Measurements from ENCODE around the gene RUNX2. TPM values are rescaled to one million over a fixed set of nuclear protein-coding genes. Genes with fewer than 3 reads are reported as not detected.
A peak's percentile ranks its signal among the peaks of the same experiment; 100 is the strongest.

The RUNX2 gene
- total and polyA plus RNA-seq, 3 experiments from 2014 or later: 16.1 to 25.8 (median 25.3) TPM

- H3K9me3 ChIP-seq (ENCODE audit: low read length): no peaks in the 10 kb centered on the region
- H3K27me3 ChIP-seq (ENCODE audit: insufficient read depth, low read length, poor library complexity, severe bottlenecking): no peaks in the 10 kb centered on the region
- POLR2A ChIA-PET: no interaction called here
- H3K4me1 ChIP-seq (ENCODE audit: insufficient read depth, low read length): peaks cover 6% of the 10 kb centered on the region
- Mint-ChIP-seq H3K9me3 (no peaks in the 10 kb centered on the region), H3K36me3 (peaks cover 0 to 6% (median 0%) of the 10 kb centered on the region in 3 donors), H3K4me1 (peaks cover 5 to 40% (median 21%) of the 10 kb centered on the region in 3 donors), H3K27me3 (no peaks in the 10 kb centered on the region), H3K4me3 (no peak overlapping the region), H3K27ac (peak overlapping the region in 5 of 8 donors; percentile 14 to 56 (median 23))
- no peaks in the 10 kb centered on the region for H3K36me3 ChIP-seq (ENCODE audit: insufficient read depth, low read length)
- DNase-seq: no peak
- H3K4me3 ChIP-seq (ENCODE audit: low read length): no peak overlapping the region
- CTCF ChIA-PET: no interaction called here
- H3K27ac ChIP-seq (ENCODE audit: low read depth, low read length): no peak overlapping the region
These were observed 152.0 kb downstream of the RUNX2 start for GRCh38 chr6:45479834-45480751.

DNA sequence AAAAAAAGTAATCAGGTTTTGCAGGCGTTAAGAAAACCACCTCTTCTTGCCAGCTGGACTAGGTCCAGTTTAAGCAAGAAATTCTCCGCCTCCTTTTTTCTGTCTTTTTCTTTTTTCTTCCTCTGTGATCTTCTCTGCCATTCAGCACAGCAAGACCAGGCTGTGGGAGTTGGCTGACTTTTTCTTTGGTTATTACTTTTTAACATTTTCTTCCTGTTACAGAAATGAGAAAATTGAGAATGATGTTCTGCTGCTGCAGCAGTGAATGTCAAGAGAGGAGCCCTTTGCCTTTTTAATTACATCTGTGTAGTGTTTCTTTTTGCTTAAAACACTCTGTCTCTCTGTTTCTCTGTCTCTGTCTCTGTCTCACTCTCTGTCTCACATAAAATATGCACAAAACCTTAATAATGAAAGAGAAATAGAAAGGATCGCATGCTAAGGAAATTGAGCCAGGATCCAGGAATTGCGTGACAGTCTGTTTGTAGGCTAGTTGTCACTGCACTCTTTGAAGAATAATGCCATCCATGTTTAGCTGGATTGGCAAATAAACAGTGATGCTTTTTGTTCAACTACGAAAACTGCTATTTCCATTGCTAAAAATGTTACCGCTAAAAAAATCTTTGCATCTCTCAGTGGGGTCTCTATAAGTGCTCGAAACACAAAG is 152.8 kb downstream of the RUNX2 start:
- peaks cover 5 to 46% (median 21%) of the 10 kb centered on the region in 3 donors for H3K4me1 Mint-ChIP-seq
- ChIA-PET CTCF (no interaction called here), POLR2A (no interaction called here)
- H3K4me1 ChIP-seq (ENCODE audit: insufficient read depth, low read length): peaks cover 6% of the 10 kb centered on the region
- no peak overlapping the region for H3K4me3 ChIP-seq (ENCODE audit: low read length)
- no peak overlapping the region for H3K4me3 Mint-ChIP-seq
- peak overlapping the region in 4 of 8 donors; percentile 21 to 70 (median 42) for H3K27ac Mint-ChIP-seq
- no peaks in the 10 kb centered on the region for H3K27me3 ChIP-seq (ENCODE audit: insufficient read depth, low read length, poor library complexity, severe bottlenecking)
- no peaks in the 10 kb centered on the region for H3K36me3 ChIP-seq (ENCODE audit: insufficient read depth, low read length)
- H3K9me3 Mint-ChIP-seq: no peaks in the 10 kb centered on the region
- H3K27me3 Mint-ChIP-seq: no peaks in the 10 kb centered on the region
- no peaks in the 10 kb centered on the region for H3K9me3 ChIP-seq (ENCODE audit: low read length)
- no peak for DNase-seq
- peaks cover 0 to 6% (median 0%) of the 10 kb centered on the region in 3 donors for H3K36me3 Mint-ChIP-seq
- H3K27ac ChIP-seq (ENCODE audit: low read depth, low read length): no peak overlapping the region

DNA sequence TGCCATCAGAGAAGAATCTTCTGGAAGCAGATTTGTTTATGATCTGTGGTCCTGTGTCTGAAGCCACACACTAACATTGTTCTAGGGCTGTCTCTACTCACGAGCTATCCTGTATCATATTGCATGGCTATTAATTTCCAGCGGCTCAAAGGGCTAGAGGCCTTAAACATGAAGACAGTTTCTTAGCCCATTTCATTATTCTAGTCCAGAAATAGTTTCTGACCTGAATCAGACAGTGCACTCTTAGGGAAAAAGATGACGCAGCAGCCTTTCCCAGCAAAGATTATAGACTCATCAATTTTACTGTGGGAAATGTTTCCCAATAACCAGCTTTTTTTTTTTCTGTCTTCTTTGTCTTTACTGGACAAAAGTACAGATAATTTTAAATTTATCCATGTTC is 154.9 kb downstream of the RUNX2 start:
- DNase-seq: no peak
- POLR2A ChIA-PET: no interaction called here
- Mint-ChIP-seq H3K4me1 (peaks cover 20 to 66% (median 35%) of the 10 kb centered on the region in 3 donors), H3K36me3 (peaks cover 0 to 6% (median 0%) of the 10 kb centered on the region in 3 donors), H3K4me3 (no peak overlapping the region), H3K27me3 (no peaks in the 10 kb centered on the region), H3K9me3 (no peaks in the 10 kb centered on the region), H3K27ac (peak overlapping the region in 4 of 8 donors; percentile 2 to 62 (median 32))
- Histone ChIP-seq H3K4me3 (ENCODE audit: low read length) (no peak overlapping the region), H3K9me3 (ENCODE audit: low read length) (no peaks in the 10 kb centered on the region), H3K27ac (ENCODE audit: low read depth, low read length) (no peak overlapping the region), H3K4me1 (ENCODE audit: insufficient read depth, low read length) (peaks cover 14% of the 10 kb centered on the region), H3K36me3 (ENCODE audit: insufficient read depth, low read length) (no peaks in the 10 kb centered on the region), H3K27me3 (ENCODE audit: insufficient read depth, low read length, poor library complexity, severe bottlenecking) (no peaks in the 10 kb centered on the region)
- CTCF ChIA-PET: no interaction called here

- no peaks in the 10 kb centered on the region for H3K36me3 ChIP-seq (ENCODE audit: insufficient read depth, low read length)
- no peak overlapping the region for H3K27ac ChIP-seq (ENCODE audit: low read depth, low read length)
- H3K4me1 ChIP-seq (ENCODE audit: insufficient read depth, low read length): peaks cover 12% of the 10 kb centered on the region
- H3K27me3 Mint-ChIP-seq: no peaks in the 10 kb centered on the region
- DNase-seq: no peak
- no peaks in the 10 kb centered on the region for H3K9me3 ChIP-seq (ENCODE audit: low read length)
- no peak overlapping the region for H3K4me3 ChIP-seq (ENCODE audit: low read length)
- H3K36me3 Mint-ChIP-seq: peaks cover 0 to 6% (median 0%) of the 10 kb centered on the region in 3 donors
- H3K9me3 Mint-ChIP-seq: no peaks in the 10 kb centered on the region
- no peak overlapping the region for H3K4me3 Mint-ChIP-seq
- H3K4me1 Mint-ChIP-seq: peaks cover 25 to 71% (median 38%) of the 10 kb centered on the region in 3 donors
- ChIA-PET CTCF (no interaction called here), POLR2A (no interaction called here)
- peak overlapping the region in 5 of 8 donors; percentile 7 to 81 (median 36) for H3K27ac Mint-ChIP-seq
- H3K27me3 ChIP-seq (ENCODE audit: insufficient read depth, low read length, poor library complexity, severe bottlenecking): no peaks in the 10 kb centered on the region
These were observed 155.4 kb downstream of the RUNX2 start for GRCh38 chr6:45483501-45483900.

DNA sequence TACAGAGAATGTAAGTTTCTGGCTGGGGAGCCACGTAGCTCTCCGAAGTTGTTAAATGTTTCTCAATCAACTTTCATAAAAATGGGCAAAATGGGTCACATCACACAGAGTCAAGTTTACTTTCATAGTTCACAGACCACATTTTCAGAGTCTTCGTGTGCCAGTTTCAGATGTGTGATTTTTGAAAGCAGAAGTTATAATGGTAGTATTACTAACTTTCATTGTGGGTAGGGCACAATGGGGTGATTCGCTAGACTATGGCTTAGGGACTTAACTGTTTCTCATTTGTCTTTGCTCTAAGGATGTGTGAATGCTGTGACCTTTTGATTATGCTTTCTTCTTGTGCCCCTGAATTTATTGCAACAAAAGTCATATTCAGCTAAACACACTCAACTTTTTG is 158.6 kb downstream of the RUNX2 start:
- H3K27ac Mint-ChIP-seq: peak overlapping the region in 6 of 8 donors; percentile 41 to 80 (median 65)
- Histone ChIP-seq H3K9me3 (ENCODE audit: low read length) (no peaks in the 10 kb centered on the region), H3K36me3 (ENCODE audit: insufficient read depth, low read length) (no peaks in the 10 kb centered on the region), H3K27me3 (ENCODE audit: insufficient read depth, low read length, poor library complexity, severe bottlenecking) (no peaks in the 10 kb centered on the region), H3K27ac (ENCODE audit: low read depth, low read length) (no peak overlapping the region), H3K4me3 (ENCODE audit: low read length) (no peak overlapping the region), H3K4me1 (ENCODE audit: insufficient read depth, low read length) (peaks cover 24% of the 10 kb centered on the region)
- no peaks in the 10 kb centered on the region for H3K9me3 Mint-ChIP-seq
- peak in 1 of 5 donors; percentile 17 for DNase-seq
- no peaks in the 10 kb centered on the region for H3K27me3 Mint-ChIP-seq
- POLR2A ChIA-PET: no interaction called here
- CTCF ChIA-PET: interaction anchor here (1.1 kb wide), 1 partner anchor 228 kb away, joined by 3 read pairs; no protein-coding TSS in a partner anchor
- peak overlapping the region in 3 of 7 donors; percentile 10 to 16 (median 12) for H3K4me3 Mint-ChIP-seq
- H3K36me3 Mint-ChIP-seq: peaks cover 0 to 6% (median 4%) of the 10 kb centered on the region in 3 donors
- peaks cover 36 to 88% (median 48%) of the 10 kb centered on the region in 3 donors for H3K4me1 Mint-ChIP-seq

DNA sequence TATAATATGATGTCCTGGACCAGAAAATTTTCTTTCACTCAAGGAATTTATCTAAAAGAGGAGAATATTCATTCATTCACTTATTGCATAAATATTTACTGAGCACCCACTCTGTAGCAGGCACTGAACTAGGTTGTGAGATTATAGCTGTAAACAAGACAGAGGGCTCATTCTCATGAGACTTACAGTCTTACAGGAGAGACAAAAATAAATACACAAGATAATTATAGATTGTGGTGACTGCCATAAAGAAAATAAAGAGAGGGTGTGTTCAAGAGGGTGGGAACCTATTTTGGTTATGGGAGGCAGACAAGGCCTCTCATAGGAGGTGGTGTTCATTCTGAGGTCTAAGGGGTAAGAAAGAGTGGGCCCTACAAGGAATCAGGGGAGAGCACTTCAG is 159.5 kb downstream of the RUNX2 start:
- no peak overlapping the region for H3K4me3 Mint-ChIP-seq
- H3K4me1 ChIP-seq (ENCODE audit: insufficient read depth, low read length): peaks cover 24% of the 10 kb centered on the region
- no peak overlapping the region for H3K4me3 ChIP-seq (ENCODE audit: low read length)
- no peak overlapping the region for H3K27ac ChIP-seq (ENCODE audit: low read depth, low read length)
- H3K9me3 ChIP-seq (ENCODE audit: low read length): no peaks in the 10 kb centered on the region
- peaks cover 36 to 85% (median 50%) of the 10 kb centered on the region in 3 donors for H3K4me1 Mint-ChIP-seq
- H3K27me3 Mint-ChIP-seq: no peaks in the 10 kb centered on the region
- POLR2A ChIA-PET: no interaction called here
- H3K27me3 ChIP-seq (ENCODE audit: insufficient read depth, low read length, poor library complexity, severe bottlenecking): no peaks in the 10 kb centered on the region
- H3K9me3 Mint-ChIP-seq: no peaks in the 10 kb centered on the region
- H3K36me3 Mint-ChIP-seq: peaks cover 3 to 6% (median 4%) of the 10 kb centered on the region in 3 donors
- CTCF ChIA-PET: no interaction called here
- no peaks in the 10 kb centered on the region for H3K36me3 ChIP-seq (ENCODE audit: insufficient read depth, low read length)
- H3K27ac Mint-ChIP-seq: peak overlapping the region in 7 of 8 donors; percentile 6 to 79 (median 38)
- DNase-seq: no peak

DNA sequence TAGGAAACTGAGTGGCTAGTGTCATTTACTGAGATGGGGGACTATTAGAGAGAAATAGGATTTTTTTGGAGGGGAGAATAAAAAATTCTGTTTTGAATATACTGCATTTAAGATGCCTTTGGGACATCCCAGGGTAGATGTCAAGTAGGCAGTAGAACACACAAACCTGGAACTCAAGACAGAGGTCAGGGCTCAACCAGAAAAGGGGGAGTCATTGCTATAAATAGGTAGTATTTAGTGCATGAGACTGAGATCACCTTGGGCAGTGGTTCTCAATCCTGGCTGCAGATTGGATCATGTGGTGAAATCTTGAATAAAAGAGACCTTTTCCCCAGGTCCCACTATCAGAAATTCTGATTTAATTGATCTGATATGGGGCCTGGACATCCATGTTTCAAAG is 160.1 kb downstream of the RUNX2 start:
- Mint-ChIP-seq H3K4me1 (peaks cover 36 to 86% (median 46%) of the 10 kb centered on the region in 3 donors), H3K36me3 (peaks cover 3 to 6% (median 4%) of the 10 kb centered on the region in 3 donors), H3K27me3 (no peaks in the 10 kb centered on the region), H3K4me3 (no peak overlapping the region), H3K27ac (peak overlapping the region in 6 of 8 donors; percentile 2 to 79 (median 14)), H3K9me3 (no peaks in the 10 kb centered on the region)
- CTCF ChIA-PET: no interaction called here
- POLR2A ChIA-PET: no interaction called here
- no peaks in the 10 kb centered on the region for H3K27me3 ChIP-seq (ENCODE audit: insufficient read depth, low read length, poor library complexity, severe bottlenecking)
- no peak overlapping the region for H3K4me3 ChIP-seq (ENCODE audit: low read length)
- no peak for DNase-seq
- no peaks in the 10 kb centered on the region for H3K36me3 ChIP-seq (ENCODE audit: insufficient read depth, low read length)
- H3K9me3 ChIP-seq (ENCODE audit: low read length): no peaks in the 10 kb centered on the region
- peaks cover 24% of the 10 kb centered on the region for H3K4me1 ChIP-seq (ENCODE audit: insufficient read depth, low read length)
- no peak overlapping the region for H3K27ac ChIP-seq (ENCODE audit: low read depth, low read length)

DNA sequence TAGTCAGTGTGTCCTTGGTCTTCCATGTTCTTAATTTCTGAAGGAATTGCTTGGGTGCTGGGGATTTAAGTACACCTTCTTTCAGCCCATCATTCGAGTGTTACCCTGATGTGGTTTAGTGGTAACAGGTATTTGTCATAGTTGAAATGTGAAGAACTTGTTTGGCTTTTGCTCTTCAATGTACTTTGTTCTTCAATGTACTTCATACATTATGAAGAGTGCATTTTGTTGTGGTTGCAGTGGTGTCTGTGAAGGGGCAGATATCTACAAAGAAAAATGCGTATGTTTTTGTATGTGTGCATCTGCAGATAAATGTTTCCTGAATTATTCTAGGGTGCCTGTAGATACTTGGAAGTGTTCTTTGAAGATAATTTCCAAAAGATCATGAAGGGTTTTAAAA is 160.8 kb downstream of the RUNX2 start:
- no peak overlapping the region for H3K4me3 ChIP-seq (ENCODE audit: low read length)
- ChIA-PET CTCF (no interaction called here), POLR2A (no interaction called here)
- no peaks in the 10 kb centered on the region for H3K27me3 ChIP-seq (ENCODE audit: insufficient read depth, low read length, poor library complexity, severe bottlenecking)
- Mint-ChIP-seq H3K27me3 (no peaks in the 10 kb centered on the region), H3K9me3 (no peaks in the 10 kb centered on the region), H3K4me1 (peaks cover 36 to 86% (median 48%) of the 10 kb centered on the region in 3 donors), H3K4me3 (peak overlapping the region in 4 of 7 donors; percentile 3 to 30 (median 12)), H3K36me3 (peaks cover 2 to 4% (median 3%) of the 10 kb centered on the region in 3 donors), H3K27ac (peak overlapping the region in 6 of 8 donors; percentile 0 to 74 (median 12))
- H3K36me3 ChIP-seq (ENCODE audit: insufficient read depth, low read length): no peaks in the 10 kb centered on the region
- peaks cover 24% of the 10 kb centered on the region for H3K4me1 ChIP-seq (ENCODE audit: insufficient read depth, low read length)
- H3K9me3 ChIP-seq (ENCODE audit: low read length): no peaks in the 10 kb centered on the region
- no peak overlapping the region for H3K27ac ChIP-seq (ENCODE audit: low read depth, low read length)
- DNase-seq: peak in 2 of 5 donors; percentile 39 to 77

All from CD8-positive, alpha-beta memory T cell (primary cell).